GM23248 (cell line): ENCODE data around the gene ZNF219.

ENCODE experiments used
- EZH2 ChIP-seq: fragments of 200-600 bp; sonication (generic); IDR thresholded peaks from 2 replicates; pipeline ENCODE4 v1.6.1; 2018; ENCODE audit warnings: antibody characterized with exemption, mild to moderate bottlenecking; ENCODE audit not compliant: insufficient read depth, poor library complexity, severe bottlenecking
- EZH2phosphoT487 ChIP-seq: fragments of 200-600 bp; sonication (generic); IDR thresholded peaks from 2 replicates; pipeline ENCODE4 v1.6.1; 2018; ENCODE audit warnings: antibody characterized with exemption, moderate library complexity, mild to moderate bottlenecking, low read depth; ENCODE audit not compliant: insufficient read depth

GRCh38 chr14:21073921-21074320 is 24.5 kb downstream of the ZNF219 start:
- no peak for TF ChIP-seq EZH2
- no peak for TF ChIP-seq EZH2phosphoT487
